Activated CD4-positive, CD25-positive, alpha-beta regulatory T cell treated with anti-CD3 and anti-CD28 coated beads, Interleukin-2, amount 50 U/mL, for 72 hours (primary cell): Measurements from ENCODE around the gene IRAK1.
"Not testable (repeated sequence)": the region's sequence is repeated elsewhere in the genome, so short reads cannot be mapped to it uniquely, and the experiment has no call there.

Experiments used
- DNase-seq: peaks from one replicate; pipeline ENCODE4 v3.0.0; 2021

IRAK1 gene

DNA sequence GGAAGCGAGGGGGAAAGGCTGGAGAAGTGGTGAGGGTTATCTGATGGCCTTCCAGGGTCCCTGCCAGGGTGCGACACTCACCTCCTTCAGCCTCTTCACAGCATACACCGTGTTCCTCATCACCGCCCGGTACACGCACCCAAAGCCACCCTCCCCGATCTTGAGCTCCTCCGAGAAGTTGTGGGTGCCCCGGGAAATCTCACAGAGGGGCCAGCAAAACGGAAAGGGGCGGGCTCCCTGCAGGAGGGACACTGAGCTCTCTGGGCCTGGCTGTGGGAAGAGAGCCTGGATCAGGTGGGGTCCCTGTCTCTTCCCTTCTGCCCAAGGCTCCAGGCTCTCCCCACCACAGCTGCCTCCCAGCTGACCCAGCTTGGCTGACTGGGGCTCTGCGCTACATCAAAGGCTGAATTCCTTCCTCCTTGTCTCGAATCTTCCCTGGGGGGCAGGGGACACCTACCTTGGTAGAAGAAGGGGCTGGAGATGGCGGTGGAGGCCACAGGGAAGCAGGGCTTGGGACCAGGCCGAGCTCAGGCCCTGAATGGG lies 1.1 kb downstream of the IRAK1 start:
- no peak for DNase-seq

DNA sequence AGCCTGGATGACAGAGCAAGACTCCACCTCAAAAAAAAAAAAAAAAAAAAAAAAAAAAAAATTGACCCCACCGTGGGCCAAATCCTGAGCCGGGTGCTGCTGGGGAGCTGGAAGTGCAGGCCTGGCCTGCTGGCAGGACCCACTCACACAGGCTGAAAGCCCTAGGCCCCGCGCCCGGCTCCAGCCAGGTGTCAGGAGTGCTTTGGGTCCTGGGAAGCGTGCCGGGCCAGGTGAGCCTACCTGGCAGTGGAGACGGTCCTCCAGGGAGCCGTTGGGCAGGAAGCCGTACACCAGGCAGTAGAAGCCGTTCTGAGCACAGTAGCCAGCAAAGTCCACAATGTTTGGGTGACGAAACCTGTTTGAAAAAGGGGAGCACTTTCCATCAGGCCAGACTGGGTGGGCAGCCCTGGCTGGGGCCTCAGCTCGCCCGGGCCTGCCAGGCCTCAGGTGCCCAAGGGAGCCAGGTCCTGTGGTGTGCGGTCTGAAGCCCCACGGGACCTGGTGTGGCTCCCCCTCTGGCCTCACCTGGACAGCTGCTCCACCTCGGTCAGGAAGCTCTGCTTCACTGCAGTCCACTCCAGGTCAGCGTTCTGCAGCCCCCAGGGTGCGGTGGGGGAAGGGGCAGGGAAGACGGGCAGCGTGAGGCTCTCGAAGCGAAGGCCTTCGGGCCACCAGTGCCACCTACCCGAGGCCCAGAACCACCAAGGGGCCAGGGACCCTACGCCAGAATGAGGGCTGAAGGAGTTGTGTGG lies 1.8 kb downstream of the IRAK1 start:
- DNase-seq, result no peak

DNA sequence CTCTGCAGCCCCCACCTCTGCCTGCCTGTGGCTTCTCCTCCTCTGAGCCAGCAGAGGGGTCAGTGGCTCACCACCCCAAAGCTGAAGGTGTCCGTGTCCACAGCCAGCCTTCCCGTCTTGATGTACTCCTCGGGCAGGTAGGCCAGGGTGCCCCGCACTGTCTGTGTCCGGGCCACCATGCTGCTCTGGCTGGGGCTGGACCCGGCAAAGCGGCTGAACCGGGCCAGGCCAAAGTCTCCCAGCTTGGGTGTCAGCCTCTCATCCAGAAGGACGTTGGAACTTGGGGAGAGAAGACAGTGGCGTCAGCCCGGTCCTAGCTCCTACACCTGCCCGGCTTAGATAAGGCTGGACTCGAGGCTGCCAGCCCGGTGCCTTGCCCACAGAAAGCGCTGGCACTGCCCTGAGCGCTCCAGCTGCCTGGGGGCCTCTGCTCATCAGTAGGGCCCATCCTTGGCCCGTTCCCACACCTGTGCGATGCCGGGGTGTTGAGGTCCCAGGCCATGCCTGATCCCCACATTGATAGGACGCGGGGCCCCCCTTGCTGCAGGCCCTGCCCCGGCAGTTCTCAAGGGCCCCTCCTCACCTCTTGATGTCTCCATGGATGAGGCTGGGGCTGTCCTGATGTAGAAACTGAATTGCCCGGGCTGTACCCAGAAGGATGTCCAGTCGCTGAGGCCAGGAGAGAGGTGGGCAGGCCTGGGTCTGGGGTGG lies 3.2 kb downstream of the IRAK1 start:
- DNase-seq, result no peak

DNA sequence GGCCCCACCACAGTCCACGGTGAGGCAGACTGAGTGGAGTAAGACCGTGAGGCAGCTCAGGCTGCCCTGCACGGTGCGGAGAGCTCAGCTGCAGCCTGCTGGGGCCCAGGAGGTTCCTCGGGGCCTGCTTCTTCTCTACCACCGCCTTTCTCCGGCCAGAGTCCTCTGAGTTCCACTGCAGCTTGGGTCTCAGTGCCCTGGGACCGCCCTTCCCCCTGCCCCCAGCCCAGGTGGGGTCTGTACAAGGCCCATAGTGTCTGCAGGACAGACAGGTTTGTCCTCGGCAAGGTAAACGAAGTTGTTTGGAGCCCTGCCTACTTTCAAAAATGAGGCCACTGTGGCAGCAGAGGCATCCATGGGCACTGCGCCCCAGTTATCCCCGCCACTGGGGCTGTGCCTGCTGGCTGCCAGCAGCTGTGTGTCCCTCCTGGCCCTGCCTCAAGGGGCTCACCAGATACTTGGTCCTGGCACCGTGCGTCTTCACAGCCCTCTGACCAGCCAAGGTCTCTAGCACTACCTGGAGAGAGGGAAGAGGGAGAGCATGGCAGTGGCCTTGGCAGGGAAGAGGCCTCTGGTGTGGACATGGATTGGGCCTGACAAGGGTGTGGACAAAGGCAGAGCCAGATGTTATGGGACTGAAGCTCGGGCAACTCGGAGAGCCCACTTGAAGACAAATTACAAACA lies 4.0 kb downstream of the IRAK1 start:
- no peak for DNase-seq

DNA sequence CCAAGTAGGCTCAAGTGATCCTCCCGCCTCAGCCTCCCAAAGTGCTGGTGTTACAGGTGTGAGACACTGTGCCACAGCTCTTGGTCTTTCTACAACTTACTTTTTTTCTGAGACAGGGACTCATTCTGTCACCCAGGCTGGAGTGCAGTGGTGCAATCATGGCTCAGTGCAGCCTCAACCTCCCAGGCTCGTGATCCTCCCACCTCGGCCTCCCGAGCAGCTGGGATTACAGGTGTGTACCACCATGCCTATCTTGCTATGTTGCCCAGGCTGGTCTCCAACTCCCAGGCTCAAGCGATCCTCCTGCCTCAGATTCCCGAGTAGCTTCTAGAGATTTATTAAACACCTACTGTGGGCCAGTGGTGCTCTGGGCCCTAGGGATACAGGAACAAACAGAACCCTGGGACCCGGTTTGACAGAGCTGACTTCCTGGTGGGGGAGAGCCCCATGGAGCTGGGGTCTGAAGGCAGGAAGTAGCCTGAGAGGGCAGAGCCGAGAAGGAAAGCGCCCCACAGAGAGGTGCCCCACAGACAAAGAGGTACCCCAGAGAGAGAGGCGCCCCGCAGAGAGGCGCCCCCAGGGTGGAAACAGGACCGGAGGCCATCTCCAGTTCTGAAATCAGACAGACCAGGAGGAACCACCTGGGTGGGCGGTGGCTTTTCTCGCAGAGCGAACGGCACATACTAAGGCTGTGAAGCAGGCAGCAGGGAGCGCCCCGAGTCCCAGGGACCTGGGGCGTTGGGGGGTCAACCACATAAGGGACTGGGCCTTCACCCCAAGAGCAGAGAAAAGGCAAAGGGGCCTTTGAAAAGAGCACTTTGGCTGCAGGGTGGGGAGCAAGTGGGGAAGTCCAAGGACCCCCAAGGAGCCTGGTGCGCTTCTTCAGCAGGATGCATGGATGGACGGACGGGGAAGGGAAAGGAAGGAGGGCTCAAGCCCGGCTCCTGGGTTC lies 5.0 kb downstream of the IRAK1 start:
- no peak for DNase-seq

DNA sequence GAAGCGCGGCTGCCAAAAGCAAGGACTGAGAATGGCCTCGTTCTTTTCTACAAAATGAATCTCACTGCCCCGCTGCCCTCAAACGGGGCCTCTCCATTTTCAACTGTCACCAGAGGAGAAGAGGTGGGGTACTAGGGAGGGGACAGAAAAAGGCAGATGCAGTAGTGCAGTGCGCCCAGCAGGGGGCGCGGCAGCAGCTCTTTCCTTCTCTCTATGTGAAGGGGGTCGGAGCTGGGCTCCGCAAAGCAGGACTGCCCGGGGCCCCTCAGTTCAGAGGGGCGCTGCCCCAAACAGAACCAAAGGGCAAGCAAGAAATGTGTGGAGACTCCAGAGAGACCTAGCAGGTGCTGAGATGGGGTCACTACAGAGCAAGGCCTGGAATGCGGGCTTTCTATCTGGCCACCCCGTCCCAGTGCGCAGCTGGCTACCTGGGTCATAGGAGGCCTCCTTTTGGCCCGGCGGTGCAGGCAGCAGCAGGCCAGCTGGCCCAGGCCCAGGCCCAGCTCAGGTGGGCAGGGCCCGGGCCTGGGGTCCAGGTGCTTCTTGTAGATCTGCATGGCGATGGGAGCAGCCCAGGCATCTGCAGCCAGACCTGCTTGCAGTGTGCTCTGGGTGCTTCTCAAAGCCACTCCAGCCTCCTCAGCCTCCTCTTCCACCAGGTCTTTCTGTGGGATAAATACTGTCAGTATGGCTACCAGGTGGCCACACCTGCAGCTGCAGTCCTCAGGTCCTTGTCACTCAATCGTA lies 5.9 kb downstream of the IRAK1 start:
- peak; percentile 65 for DNase-seq

DNA sequence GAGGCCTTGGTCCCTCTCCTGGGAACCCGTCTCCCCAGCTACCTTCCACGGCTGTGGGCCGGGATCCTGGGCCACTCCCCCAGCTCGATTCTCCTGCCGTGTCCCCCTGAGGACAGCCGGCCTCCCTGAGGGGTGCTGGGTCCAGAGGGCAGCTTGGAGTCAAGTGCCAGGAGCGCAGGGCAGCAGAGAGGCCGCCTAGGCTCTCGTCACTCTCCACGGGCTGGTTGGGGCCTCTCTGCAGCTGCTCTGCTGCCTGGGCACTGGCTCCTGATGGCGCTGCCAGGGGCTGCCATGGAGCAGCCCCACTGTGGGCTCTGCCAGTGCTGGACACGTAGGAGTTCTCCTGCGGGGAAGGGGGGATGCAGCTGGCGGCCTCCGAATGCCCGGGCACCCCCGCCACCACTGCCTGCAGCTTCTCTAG lies 6.7 kb downstream of the IRAK1 start:
- DNase-seq, result no peak

DNA sequence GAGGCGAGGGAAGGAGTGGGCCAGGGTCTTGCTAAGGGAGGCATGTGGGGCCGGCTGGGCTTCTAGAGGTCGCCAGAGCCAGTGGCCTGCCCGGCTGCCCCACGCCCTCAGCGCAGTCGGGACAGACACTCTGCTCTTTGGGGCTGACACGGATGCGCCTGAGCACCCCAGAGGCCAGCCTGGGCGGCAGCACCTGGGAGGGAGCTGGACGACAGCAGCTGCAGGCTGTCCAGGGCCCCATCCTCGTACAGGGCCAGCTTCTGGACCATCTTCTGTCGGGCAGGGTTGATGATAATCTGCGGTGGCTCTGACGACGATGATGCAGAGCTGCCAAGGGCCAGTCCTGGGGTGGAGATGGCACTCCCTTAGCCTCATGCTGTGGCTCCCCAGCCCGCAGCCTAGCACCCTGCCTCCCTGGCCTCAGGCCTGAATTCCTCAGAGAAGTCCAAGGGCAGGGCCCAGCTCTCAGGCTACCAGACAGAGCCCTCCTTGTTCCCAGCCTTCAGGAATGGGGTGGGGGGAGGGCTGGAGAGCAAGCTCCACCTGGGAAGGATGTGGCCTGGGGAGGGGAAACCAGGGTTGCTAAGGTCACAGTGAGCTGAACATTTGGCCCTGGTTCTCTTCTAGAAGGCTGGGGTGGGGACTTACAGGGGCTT lies 7.2 kb downstream of the IRAK1 start:
- DNase-seq, result no peak

DNA sequence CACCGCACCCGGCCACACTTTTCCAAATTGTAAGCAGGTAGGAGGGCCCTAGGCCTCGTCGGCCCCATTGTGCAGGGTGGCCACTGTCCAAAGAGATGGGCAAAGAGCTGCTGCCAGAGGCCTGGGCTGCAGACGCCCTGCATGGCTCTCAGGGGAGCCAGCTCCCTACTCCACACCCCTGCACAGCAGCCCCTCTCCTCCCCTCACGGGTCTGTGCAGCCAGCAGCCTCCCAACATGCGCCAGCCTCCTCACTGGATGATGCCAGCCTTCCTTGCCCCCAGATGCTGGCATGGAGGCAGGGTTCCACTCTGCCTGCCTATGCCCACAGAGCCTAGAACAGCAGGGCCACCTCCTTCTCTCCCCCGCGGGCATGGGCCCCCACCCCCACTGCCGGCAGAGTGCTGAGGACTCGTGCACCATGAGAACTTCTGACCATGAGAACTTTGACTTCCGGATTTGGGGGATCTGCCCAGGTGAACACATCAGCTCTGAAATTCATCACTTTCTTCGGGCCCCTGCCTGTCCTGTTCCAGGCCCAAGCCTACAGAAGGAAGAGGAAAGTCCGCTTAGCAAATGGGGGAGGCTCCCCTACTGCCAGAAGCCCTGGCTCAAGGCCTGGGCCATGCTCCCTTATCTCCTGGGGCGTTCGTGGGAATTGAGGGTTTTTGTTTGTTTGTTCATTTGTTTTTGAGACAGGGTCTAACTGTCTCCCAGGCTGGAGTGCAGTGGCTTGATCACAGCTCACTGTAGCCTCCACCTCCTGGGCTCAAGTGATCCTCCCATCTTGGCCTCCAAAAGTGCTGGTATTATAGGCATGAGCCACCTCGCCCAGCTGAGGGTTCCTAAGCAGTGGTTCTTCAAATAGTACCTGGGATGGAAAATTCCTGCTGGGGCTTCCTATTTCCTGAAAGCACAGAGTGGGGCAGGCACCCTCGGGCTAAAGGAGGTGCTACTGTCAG lies 8.0 kb downstream of the IRAK1 start:
- DNase-seq, result no peak

DNA sequence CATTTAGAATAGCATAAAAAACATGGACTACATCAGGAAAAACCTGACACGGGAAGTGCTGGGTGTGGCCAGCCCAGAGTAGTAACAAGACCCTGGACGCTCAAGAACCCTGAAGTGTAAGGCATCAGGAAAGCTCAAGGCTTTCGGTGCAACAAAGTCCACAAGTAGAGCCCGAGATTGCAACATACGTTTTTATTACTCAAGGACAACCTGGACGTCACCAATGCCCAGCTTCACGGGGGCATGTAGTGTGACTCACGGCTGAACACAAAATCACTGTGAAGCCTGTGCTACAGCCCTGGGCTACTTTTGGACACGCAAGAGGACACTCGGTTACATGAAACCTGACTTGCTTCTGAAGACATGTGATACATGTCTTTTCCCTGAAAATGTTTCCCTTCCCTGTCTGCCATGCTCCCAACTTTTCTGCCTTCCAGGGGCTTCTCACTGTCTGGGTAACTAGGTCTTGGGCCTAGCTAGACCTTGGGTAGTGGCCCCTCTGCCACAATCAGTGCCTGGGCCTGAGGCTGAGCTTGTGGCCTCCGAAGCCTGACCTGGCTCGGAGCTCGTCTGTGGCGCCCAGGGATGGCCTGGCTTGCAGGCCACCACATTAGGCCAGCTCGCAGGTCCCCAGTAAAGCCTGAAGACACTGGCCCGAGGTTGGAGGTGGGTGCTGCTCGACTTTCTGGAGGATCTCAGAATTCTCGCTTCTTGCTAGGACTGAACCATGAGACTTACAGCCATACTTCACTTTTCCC lies 9.2 kb downstream of the IRAK1 start:
- DNase-seq, result no peak

DNA sequence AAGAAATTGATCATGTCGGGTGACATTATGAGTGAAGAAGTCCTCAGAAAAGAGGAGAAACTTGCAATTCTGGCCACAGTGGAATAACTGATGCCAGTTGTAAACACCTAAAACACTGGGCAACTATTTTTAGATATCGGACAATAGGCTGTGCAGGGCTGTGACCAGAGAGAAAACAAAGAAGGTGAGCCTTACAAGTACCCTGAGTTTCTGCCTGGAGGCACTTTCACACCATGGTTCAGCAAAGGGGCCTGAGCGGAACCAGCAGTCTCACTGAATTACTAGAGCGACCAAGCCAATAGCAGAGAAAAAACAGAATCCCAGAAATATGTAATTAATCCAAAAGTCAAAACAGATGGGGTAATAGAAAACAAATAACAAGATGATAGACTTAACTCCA lies 11.2 kb downstream of the IRAK1 start:
- DNase-seq, result no peak

DNA sequence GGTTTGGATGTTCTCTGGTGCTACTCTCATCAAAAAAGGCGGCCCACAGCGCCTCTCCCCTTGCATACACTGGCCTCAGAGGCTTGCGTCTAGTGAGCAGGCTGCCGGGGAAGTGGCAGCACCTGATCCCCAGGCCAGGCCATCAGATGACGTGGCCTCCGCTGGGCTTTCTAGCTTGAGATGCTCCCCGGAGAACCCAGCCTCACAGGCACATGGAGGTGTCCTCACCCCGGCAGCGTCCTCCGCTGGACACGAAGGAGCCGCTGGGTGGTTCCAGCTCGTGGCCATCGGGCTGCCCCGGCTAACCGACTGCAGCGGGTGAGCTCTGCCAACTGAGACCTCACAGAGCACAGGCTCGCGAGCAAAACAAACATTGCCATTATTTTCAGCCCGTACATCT lies 12.8 kb downstream of the IRAK1 start:
- no peak for DNase-seq

DNA sequence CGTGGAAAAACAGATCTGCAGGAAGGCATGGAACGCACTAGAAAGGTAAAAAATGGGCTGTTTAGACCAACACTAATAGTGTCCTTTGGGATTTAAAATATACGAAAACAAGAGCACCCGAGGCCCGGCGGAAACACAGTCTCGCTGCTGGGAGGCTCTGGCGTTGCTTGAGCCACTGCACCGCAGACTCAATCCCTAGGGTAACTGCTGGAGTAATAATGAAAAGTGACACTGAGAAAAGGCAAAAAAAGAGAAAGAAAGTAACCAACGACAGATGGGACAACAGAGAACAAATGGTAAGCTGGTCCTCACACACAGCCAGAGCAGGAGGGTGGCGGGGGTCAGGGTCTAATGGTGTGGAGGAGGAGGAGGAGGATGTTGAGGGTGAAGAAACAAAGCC lies 15.4 kb downstream of the IRAK1 start:
- DNase-seq, result no peak

DNA sequence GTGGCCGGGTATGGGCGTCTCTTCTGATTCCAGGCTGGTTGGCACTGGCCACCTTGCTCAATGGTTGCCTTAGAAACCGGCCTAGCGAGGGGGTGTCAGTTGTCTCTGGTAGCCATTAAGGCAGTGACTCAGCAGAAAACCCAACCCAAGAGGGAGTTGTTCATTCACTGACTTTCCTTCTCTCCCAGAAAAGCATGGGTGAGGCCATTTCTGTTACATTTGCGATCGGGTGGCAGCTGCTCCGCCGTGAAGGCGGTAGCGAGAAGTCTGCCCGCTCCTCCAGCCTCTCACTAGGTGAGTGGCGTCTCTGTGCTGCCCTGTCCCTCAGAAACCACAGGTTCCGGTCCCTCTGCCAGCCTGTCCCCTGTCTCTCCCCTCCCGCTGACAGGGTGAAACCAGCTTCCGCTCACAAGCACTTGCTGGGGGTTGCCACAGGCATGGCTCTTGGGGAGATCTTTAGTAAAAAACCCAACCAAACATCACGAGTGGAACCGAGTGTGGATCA lies 17.4 kb downstream of the IRAK1 start:
- DNase-seq, result peak; percentile 57

DNA sequence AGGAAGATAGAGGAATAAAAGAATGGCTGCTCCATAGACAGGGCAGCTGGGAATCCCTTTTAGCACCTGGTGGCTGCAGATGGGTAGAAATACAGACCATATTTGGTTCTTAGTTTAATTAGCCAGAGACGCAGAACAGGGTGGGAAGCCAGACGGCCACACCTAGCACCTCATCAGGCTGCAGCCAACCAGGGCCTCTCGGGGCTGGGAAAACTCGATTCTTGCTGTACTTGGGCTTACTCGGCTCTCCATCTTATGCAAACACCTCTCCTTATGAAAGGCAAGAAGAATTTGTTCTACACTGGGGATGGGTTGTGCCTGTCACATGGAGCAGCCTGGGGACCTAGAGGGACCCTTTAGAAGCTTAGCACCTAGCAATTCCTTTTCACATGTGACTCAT lies 19.7 kb downstream of the IRAK1 start:
- no peak for DNase-seq

DNA sequence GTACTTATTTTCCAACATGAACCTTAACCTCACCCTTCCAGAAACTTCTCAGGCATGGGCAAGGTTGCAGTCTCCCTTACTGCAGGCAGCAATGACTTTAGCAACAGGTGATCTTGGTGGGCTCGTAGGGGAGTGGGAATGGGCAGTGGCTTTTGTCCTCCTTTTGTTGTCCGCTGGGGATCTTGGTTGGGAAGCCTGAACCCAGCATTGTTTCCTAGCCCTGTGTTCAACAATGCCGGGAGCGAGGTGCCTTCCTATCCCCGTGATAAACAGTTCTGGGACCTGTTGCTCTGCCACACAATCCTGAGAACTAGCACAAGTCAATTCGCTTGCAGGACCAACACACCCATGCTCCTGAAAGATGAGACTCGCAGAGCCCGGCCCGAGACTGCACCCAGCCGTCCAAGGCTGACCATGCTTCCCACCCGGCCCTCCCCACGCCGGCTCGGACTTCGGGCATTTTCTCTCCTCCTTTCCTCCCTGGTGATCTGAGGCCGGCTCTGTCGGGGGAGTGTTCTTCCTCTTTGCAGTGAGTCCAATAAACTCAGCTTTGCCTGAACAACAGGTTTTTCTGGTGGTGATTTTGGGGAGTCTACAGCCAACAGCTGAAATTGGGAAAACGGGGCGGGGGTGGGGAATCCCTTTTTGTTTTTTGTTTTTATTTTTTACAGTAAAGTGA lies 20.2 kb downstream of the IRAK1 start:
- DNase-seq, result no peak

DNA sequence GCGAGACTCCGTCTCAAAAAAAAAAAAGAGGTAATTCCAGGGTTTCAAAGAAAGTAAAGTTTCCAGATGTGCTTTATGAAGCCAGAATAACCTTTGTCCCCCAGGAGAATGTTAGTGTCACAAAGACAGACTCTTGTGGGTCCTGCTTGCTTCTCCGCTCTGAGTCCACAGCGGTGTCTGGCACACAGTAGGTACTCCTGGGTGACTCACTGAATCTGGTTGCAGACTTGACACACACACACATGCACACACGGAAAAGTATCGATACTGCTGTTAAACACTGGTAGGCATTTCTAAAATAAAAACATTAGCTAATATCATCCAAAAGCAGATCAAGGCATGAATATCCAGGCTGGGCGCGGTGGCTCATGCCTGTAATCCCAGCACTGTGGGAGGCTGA lies 24.2 kb downstream of the IRAK1 start:
- no peak for DNase-seq

DNA sequence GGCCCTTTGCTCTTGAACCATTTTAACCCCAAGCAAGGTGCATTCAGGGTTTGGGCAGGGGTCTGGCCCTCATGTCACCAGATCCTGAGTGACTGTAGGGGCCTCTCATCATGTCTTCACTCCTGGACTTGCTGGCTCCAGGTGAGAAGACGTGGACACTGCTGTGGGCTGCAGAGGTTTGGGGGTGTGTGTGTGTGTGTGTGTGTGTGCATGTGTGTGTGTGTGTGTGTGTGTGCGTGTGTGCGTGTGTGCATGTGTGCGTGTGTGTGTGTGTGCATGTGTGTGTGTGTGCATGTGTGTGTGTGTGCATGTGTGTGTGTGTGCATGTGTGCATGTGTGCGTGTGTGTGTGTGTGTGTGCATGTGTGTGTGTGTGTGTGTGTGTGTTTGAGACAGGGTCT lies 25.3 kb downstream of the IRAK1 start:
- not testable (repeated sequence) for DNase-seq
